T-helper 1 cell treated with Interleukin-12 subunit alpha and Interleukin-12 subunit beta and Interleukin-4 antibody, amounts not matched to agents 30 ng/mL and 1 ng/mL, for 36 hours (primary cell): ENCODE results near the gene RANBP3. TPM values are rescaled to one million over a fixed set of nuclear protein-coding genes. Genes with fewer than 3 reads are reported as not detected.
"Not testable (repeated sequence)": the region's sequence is repeated elsewhere in the genome, so short reads cannot be mapped to it uniquely, and the experiment has no call there.

Source experiments
- intact Hi-C: fragments of 100-400 bp; cut with micrococcal nuclease; formaldehyde crosslinking; loops from one replicate; pipeline ENCODE4 v1.15.1; 2024
- total RNA-seq: library from RNA; stranded (reverse); gene quantifications from 2 replicates; pipeline ENCODE4 v1.2.3, GENCODE V29; 2022

Gene RANBP3
- total RNA-seq, 1 donor from 2014 or later = 101 TPM

- intact Hi-C loops = loop anchor here (1.0 kb wide), 3 partner anchors 10 to 54 kb away; partner anchors contain the start of gene RANBP3
These were observed 9.2 kb downstream of the RANBP3 start for GRCh38 chr19:5968431-5969373.

- intact Hi-C loops = loop anchor here (1.0 kb wide), 3 partner anchors 10 to 54 kb away; partner anchors contain the start of gene RANBP3
These were observed 9.9 kb downstream of the RANBP3 start for GRCh38 chr19:5967994-5968430.

DNA sequence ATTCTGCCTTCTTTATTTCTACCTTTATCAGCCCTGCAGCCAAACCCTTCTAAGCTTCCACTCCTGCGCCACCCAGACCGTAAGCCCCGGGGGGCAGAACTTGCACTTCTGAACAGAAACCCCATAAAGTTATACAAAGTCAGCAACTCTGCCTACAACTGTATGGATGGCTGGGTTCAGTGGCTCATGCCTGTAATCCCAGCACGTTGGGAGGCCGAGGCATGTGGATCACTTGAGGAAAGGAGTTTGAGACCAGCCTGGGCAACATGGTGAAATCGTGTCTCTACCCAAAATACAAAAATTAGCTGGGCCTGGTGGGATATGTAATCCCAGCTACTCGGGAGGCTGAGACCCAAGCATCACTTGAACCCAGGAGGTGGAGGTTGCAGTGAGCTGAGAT is 10.4 kb downstream of the RANBP3 start:
- intact Hi-C loops = no loop called here

- intact Hi-C loops = no loop called here
These were observed 11.0 kb downstream of the RANBP3 start for GRCh38 chr19:5966941-5967340.

- intact Hi-C loops = no loop called here
These were observed 11.7 kb downstream of the RANBP3 start for GRCh38 chr19:5966215-5966614.

- intact Hi-C loops = no loop called here
These were observed 12.9 kb downstream of the RANBP3 start for GRCh38 chr19:5964816-5965565.

DNA sequence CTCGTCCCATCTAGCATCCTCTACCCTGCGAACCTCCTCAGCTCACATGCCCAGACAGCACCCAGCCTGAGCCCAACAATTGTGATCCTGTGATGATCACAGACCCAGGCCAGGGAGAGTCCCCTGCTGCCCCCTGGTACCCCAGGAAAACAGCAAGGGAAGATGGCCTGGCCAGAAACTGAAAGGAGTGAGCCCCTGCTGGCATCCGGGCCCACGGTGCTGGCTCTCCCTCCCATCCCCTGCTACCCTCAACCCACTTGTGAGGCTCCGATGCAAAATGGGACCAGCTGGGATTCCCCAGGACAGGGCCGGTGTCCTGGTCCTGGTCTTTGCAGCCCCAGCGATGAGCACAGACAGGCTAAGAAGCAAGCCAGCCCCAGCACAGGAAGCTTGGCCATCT is 14.1 kb downstream of the RANBP3 start:
- intact Hi-C loops = loop anchor here (2.0 kb wide), 1 partner anchor 15 kb away; no protein-coding TSS in a partner anchor

DNA sequence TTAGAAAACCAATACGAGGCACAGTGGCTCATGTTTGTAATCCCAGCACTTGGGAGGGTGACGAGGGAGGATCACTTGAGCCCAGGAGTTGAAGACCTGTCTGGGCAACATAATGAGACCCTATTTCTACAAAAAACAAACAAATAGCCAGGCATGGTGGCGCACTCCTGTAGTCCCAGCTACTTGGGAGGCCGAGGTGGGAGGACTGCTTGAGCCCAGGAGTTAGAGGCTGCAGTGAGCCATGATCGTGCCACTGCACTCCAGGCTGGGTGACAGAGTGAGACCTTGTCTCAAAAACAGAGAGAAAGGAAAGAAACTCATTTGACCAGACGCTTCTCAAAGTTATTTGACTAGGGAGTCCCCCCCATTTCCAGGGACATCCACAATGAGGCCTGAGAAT is 14.7 kb downstream of the RANBP3 start:
- intact Hi-C loops = loop anchor here (2.0 kb wide), 1 partner anchor 14 kb away; no protein-coding TSS in a partner anchor

DNA sequence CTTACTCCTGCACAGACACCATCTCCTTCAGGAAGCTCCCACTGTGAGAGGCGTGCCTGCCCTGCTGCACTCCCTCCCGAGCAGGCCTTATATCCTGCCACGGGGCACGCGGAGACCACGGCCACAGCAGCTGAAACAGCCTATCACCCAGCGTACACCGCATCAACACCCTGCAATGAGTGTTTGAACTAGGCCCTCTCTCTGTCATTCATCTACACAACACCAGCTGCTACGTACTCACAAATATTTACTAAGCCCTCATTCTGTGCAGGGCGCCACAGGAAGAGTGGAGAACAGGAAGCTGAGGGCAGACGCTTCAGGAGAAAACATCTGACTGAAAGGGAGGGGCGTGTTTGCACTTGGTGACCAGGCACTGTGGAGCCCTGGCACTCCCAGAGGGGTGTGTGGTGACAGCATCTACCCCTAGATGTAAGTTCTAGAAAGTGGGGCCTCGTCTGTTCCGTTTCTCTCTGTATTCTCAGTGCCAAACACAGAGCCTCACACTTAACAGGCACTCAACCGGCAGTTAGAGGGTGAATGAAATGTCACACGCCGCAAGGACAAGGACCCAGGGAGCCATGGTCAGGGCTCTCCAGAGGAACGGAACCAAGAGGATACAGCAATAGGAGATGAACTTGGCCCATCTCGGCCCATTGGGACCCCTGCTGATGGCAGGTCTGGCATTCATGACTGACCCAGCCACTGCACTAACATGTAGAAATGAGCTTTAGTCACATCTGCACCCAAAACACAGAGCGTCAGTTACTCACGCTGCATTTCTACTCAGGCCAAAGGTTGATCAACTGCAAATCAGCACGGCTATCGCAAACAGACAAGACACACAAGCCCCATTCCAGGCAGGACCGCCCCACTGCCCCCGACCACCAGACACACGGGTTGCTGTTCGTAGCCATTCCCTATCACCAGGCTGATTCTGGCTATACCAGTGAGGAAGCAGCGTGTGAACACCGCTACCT is 15.7 kb downstream of the RANBP3 start:
- intact Hi-C loops = loop anchor here (1.0 to 2.0 kb wide), 4 partner anchors 9 to 58 kb away; partner anchors contain the start of genes RANBP3 and VMAC

GRCh38 chr19:5961641-5961968 is 16.3 kb downstream of the RANBP3 start:
- intact Hi-C loops = not testable (repeated sequence)

DNA sequence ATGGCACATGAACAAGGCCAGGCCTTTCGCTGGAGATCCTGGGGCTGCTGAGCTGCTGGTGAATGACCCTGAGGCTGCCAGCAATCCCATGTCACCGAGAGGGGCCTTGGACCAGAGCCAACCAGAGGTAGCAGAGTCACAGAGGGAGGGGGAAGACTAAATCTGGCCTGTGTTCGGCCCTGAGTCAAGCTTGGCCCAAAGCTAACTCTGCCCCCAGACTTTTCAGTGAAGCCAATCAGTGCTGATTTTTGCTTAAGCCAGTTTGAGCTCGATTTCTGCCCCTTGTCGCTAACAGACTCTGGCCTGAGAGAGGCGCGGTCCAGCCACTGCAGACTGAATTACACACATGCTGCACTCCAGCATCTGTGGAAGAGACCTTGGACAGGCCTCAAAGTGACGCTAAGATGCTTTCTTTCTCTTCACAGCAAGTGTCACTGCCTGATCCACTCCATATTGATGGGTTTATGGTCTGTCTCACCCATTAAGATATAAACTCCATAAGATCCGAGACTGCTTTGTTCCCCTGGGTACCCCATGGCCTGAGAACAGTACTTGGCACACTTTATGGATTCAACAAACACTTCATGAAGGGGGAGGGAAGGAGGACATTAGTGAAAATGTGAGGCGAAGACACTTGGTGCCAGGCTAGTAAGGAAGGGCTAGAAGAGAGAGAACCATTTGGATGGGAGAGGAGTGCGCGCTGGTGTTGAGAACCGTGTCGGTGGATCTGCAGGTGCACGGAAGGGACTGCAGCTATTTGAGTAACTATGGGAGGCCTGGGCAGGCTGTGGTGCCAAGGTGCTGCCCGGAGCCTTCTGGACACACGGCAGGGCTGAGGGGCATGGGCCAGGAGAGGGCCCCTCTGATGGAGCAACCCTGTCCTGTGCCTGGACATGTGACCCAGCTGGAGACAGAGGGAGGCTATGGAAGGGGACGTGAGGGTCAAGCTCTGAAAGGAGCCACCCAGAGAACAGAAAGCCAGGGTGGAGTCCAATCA is 17.6 kb downstream of the RANBP3 start:
- intact Hi-C loops = no loop called here

DNA sequence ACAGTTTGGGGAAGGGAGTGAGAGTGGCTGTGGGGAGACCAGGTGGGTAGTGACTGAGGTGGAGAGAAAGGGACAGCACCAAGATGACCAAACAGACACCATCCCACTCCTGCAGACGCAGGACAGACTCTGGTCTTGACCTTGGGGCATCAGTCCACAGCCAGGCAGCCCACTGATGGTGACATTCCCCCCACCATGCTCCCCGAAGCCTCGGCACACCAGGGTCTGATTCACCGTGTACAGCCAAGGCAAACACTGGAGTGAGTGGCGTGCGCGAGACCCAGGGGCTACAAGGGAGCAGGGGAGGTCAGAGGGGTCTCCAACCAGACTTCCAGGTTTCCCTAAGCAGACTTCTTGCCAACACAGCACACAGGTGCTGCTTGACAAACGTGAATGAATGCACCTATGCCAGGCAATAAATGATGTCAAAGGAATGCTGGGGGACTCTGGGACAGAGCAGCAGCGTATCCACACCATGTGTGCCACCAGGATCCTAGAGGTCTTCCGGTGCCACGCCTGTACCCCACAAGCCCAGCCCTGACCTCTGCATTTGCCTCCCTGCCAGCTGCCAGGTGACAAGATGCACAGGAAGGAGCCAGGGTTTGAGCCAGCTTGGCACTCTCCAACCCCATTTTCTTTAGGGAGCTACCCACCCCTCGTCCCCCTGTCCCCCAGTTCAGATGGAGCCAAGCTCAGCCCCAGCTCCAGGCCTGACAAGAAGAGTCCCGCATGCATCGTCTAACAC is 18.5 kb downstream of the RANBP3 start:
- intact Hi-C loops = no loop called here

- intact Hi-C loops = no loop called here
These were observed 19.2 kb downstream of the RANBP3 start for GRCh38 chr19:5958851-5959122.

DNA sequence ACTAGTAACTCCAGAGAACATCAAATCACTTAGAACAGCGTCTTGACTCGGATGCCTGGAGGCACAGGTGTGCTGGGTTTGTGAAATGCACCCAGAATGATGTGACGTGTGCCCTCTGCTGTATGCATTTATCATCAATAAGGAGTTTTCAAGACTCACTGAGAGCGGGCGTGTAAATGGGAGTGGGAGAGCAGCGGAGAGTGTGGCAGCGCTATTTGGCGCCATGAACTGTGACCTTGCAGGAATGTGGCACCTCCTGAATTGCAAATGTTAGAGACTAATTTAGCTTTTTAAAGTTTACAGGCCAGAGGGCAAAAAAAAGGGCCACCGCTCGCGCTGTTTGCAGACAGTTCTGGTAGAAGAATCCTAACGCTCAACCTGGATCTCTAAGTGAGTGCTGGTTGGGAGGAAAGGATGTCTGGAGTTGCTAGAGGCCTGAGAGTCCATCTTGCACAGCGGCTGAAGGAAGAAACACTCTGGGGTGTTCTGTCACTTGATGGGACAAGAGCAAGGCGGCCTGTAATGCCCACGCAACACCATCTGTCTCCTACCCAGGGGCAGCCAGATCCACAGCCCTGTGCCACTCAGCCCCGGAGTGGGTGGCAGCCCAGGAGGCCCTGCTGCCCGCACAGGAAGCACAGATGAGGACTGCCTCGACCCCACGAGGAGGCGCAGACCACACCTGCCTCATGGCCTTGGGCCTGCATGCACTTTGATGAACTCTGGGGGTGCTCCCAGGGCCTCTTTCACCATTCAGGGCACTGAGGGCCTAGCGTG is 19.7 kb downstream of the RANBP3 start:
- intact Hi-C loops = no loop called here

DNA sequence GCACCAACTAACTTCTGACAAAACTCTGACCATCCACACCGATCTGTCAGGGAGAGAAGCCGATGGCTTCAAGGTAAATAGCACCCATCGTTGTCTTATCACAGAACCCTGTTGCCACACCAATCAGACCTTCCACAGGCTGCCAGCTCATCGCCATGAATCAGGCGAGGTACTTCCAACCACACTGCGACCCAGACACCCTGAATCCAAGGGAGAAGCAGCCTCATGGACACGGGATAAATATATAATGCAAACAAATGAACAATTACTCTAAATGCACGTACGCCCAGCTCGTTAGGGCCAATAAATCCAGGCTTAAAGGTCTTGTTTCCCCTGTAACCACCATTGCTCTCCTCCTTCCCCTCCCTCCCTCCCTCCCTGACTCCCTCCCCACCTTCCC is 20.8 kb downstream of the RANBP3 start:
- intact Hi-C loops = no loop called here

DNA sequence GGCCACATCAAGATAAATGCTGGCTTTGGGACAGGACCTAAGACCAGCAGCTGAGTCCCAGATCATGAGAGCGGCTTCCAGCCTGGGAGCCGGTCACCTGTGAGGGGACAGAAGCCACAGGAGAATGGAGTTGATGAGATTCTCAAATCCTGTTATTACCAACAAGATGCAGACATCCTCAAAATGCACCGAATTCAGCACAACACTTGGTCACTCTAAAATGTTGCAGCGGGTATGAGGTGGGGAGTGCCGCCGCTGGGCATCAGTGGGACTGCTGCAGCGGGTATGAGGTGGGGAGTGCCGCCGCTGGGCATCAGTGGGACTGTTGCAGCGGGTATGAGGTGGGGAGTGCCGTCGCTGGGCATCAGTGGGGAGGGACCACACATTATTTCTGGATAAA is 21.2 kb downstream of the RANBP3 start:
- intact Hi-C loops = no loop called here

DNA sequence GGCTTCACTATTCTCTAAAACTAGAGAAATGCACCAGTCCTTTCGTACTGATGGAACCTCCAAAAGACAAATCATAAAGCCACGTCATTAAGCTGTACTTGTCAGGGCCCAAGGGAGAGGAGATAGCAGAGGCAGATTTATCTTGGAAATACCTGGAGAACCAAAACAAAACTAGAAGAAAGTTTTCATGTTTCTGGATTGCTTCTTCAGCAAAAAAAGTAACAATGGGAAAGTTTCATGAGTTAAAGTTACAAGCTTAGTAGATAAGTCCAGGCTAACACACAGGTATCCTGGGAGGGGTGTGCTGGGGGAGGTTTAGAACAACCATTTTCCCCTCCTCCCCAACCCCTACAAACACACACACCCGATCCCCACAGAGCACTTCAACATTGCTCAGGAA is 21.6 kb downstream of the RANBP3 start:
- intact Hi-C loops = no loop called here

- intact Hi-C loops = no loop called here
These were observed 22.4 kb downstream of the RANBP3 start for GRCh38 chr19:5955636-5955935.

DNA sequence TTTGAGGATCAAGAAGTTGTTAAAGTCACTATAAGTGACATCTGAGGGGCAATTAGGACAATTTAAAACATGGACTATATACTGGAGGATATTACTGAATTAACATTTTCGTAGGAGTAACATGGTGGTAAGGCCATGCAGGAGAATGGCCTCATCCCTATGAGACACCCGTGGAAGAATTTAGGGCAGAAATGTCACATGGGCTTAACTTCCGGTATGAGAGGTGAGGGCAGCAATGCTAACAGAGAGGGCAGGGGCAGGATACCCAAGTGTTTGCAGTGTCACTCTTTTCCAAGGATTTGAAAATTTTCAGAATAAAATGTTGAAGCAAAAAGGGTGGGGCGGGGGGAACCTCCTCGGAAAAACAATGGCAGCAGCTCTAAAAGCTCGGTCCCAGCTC is 23.6 kb downstream of the RANBP3 start:
- intact Hi-C loops = no loop called here
